Kidney (tissue), 14 donors: Measurements from ENCODE around the gene TLN1. TPM values are rescaled to one million over a fixed set of nuclear protein-coding genes. Genes with fewer than 3 reads are reported as not detected.

Source experiments
- DNase-seq, 5 donors: peaks; one replicate each; pipeline ENCODE4 v3.0.0-alpha.2; 2013 to 2020
- FAIRE-seq: peaks from 2 replicates; lab custom pipeline; 2012; peaks lifted over from hg19 to GRCh38; lab: Jason Lieb, UNC
- H3K27ac ChIP-seq, 2 donors: one replicate each; pipeline ENCODE4 v1.7.0; 2013; ENCODE audit warnings: low read depth in 2 of 2, low read length in 2 of 2, inconsistent platforms in 1 of 2
- H3K27me3 ChIP-seq: one replicate; pipeline ENCODE4 v1.7.1; 2013; ENCODE audit warnings: low read length, inconsistent platforms; ENCODE audit not compliant: control insufficient read depth, insufficient read depth
- H3K36me3 ChIP-seq, 3 donors: one replicate each; pipeline versions ENCODE4 v1.7.0 to v1.7.1; 2013; ENCODE audit warnings: low read length in 3 of 3, control low read depth in 1 of 3, inconsistent platforms in 1 of 3; ENCODE audit not compliant: insufficient read depth in 3 of 3, control insufficient read depth in 2 of 3
- H3K4me1 ChIP-seq, 3 donors: one replicate each; pipeline versions ENCODE4 v1.7.0 to v1.7.1; 2013; ENCODE audit warnings: low read length in 3 of 3, inconsistent platforms in 1 of 3, low read depth in 1 of 3; ENCODE audit not compliant: control insufficient read depth in 2 of 3, insufficient read depth in 2 of 3
- H3K4me3 ChIP-seq, 3 donors: one replicate each; pipeline versions ENCODE4 v1.7.0 to v1.8.1; 2013; ENCODE audit warnings: low read length in 3 of 3, control low read depth in 1 of 3, inconsistent platforms in 1 of 3
- H3K9ac ChIP-seq, 3 donors: one replicate each; pipeline versions ENCODE4 v1.7.0 to v1.7.1; 2013; ENCODE audit warnings: low read length in 3 of 3, control low read depth in 1 of 3, inconsistent platforms in 1 of 3
- H3K9me3 ChIP-seq, 3 donors: one replicate each; pipeline versions ENCODE4 v1.7.0 to v1.7.1; 2013; ENCODE audit warnings: low read length in 3 of 3, control low read depth in 1 of 3, inconsistent platforms in 1 of 3; ENCODE audit not compliant: control insufficient read depth in 2 of 3, insufficient read depth in 1 of 3
- CTCF ChIP-seq: IDR thresholded peaks from 3 replicates; pipeline ENCODE4 v1.5.1; 2012; ENCODE audit warnings: mild to moderate bottlenecking, moderate library complexity, borderline replicate concordance; ENCODE audit not compliant: insufficient read depth; ENCODE audit errors: extremely low read depth
- intact Hi-C: fragments of 100-400 bp; cut with DNase I; formaldehyde crosslinking; loops from one replicate; pipeline ENCODE4 v1.11.1; 2022
- polyA plus RNA-seq: library from polyadenylated mRNA; stranded (reverse); fragments of 350-450 nt; fragmentation: Illumina TruSeq; extraction: RNeasy Lipid Tissue Mini Kit (QIAGEN cat#74804); gene quantifications from one replicate; pipeline ENCODE4 v1.2.3, GENCODE V29; 2014; ENCODE audit warnings: low read depth, low replicate concordance; ENCODE audit not compliant: insufficient read depth
- total RNA-seq: library from RNA; stranded (reverse); fragmentation: NEBNext Ultra II Directional; extraction: Animal tissue kit (Norgen Biotek cat#: 25700); gene quantifications from one replicate; pipeline ENCODE4 v1.2.1, GENCODE V29; 2021
- donor health status: control.
- donor health status: control.
- donor health status: control.
- donor health status: control.
- donor health status: control.
- donor health status: DM: yes; HTN: yes; CAD: no.
- donor health status: Normal renal cell carcinoma (clear cell type).

Gene TLN1
- total and polyA plus RNA-seq, 2 donors from 2014 or later: 71.7 to 376 TPM

- no peak for TF ChIP-seq CTCF
- no peak overlapping the region for H3K27ac ChIP-seq
- intact Hi-C loops: no loop called here
- no peaks in the 10 kb centered on the region for H3K27me3 ChIP-seq
- no peak for FAIRE-seq
- no peaks in the 10 kb centered on the region for H3K9me3 ChIP-seq
- no peak for DNase-seq
- no peak overlapping the region for H3K4me3 ChIP-seq
- peaks cover 2 to 21% (median 18%) of the 10 kb centered on the region in 3 donors for H3K4me1 ChIP-seq
- no peak overlapping the region for H3K9ac ChIP-seq
- H3K36me3 ChIP-seq: peaks cover 29 to 68% (median 59%) of the 10 kb centered on the region in 3 donors
Observed at GRCh38 chr9:35723426-35723825, 8.6 kb downstream of the TLN1 start.

DNA sequence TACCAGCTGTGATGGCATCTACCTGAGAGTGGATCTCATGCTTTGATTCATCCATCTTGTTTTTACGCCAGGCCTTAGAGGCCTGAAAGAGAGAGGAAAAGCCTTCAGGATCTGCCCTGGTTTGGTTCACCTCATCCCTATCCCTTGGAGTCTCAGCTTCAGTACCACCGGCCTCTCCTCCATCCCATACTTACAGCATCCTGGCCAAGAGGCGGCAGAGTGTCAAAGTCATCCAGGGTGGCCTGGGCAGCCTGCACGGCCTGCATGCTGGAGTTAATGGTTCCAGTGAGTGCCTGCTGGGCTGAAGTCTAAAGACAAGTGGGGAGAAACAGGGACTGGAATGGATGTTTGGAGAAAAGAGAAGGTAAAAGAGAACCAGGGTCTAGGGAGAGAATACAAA, 12.4 kb downstream of the TLN1 start:
- no peaks in the 10 kb centered on the region for H3K4me1 ChIP-seq
- DNase-seq: no peak
- H3K9me3 ChIP-seq: no peaks in the 10 kb centered on the region
- no peaks in the 10 kb centered on the region for H3K27me3 ChIP-seq
- no peak overlapping the region for H3K27ac ChIP-seq
- no peak overlapping the region for H3K4me3 ChIP-seq
- peaks cover 32 to 99% (median 88%) of the 10 kb centered on the region in 3 donors for H3K36me3 ChIP-seq
- TF ChIP-seq CTCF: no peak
- no peak for FAIRE-seq
- intact Hi-C loops: no loop called here
- H3K9ac ChIP-seq: no peak overlapping the region

- no peak for FAIRE-seq
- no peak for TF ChIP-seq CTCF
- intact Hi-C loops: no loop called here
Observed at GRCh38 chr9:35718721-35719511, 13.1 kb downstream of the TLN1 start.

More at GRCh38 chr9:35718721-35719511, 13.1 kb downstream of the TLN1 start:
- Histone ChIP-seq H3K4me1 (no peaks in the 10 kb centered on the region), H3K9ac (no peak overlapping the region), H3K4me3 (no peak overlapping the region), H3K9me3 (no peaks in the 10 kb centered on the region), H3K36me3 (peaks cover 29 to 99% (median 88%) of the 10 kb centered on the region in 3 donors), H3K27ac (no peak overlapping the region), H3K27me3 (no peaks in the 10 kb centered on the region)
- peak in 1 of 5 donors; percentile 58 for DNase-seq
